Germinal center (tissue), 1 donor: ENCODE measurements around the gene BLTP3B.

Source experiments
- DNase-seq: peaks from one replicate; pipeline ENCODE4 v3.0.0; 2012; ENCODE audit warnings: mixed read lengths, low spot score

The BLTP3B gene

DNA sequence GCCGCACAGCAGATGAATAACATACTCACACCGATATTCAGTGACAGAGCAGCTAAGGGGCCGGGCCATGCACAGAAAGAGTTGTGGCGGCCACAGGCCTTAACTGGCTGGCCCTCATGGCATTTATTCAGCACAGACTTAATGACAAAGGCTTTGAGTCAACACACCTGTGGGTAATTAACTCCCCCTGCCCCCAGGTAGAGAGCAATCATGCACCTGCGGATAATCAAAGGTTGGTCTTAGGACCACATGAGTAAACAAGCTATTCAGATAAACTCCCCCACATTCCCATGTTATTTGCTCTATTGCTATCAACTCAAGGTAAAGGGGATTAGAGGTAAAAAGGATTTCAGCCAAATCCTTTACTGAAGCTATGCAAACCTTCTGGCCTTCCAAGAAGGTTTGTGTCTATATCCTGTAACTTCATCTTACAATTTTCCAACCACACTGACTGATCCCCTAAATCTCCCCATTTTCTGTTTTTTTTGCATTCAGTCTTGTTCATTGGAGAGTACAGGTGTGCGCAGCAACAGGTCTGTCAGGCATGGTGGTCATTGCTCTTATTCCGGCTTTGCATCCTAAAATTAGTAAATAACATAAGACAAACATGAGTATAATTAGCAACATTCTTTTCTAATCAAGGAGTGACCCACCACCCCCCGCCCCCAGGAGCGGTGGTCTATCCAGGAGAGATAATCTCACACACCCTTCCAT, 16.9 kb upstream of the BLTP3B start:
- DNase-seq: no peak

DNA sequence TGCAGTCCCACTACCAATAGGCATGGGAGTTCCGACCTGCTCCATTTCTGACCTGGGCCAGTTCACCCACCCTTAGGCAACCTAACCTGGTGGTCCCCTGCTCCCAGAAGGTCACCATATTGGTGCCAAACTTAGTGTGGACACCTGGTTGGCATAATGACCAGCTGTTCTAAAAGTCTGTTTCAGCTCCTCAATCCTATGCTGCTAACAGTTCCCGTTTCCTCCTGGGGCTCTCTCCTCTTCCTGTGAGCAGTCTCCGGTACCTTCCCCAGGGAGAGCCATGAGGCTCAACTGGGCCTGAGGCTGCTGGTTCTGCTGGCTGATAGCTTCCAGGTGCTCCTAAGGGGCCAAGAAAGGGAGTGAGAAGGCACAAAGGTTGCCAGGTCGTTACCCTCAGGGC, 15.9 kb upstream of the BLTP3B start:
- no peak for DNase-seq

DNA sequence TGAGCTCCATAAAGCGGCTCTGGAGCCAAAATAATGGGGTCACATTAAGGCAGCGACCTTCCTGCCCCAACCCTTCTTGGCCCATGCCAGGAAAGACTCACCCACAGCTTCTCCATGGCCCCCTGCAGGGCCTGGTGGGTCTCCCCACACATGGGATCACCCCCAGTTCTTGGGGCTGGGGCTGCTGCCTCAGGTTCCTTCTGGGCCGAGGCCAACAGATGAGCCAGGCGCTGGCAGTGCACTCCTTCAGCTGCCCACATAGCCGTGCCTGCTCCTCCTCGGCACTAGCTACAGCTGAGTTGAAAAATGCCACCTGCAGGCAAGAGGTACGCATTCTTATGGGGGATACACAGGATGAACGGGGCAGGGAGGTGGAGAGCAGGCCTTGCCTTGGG, 14.8 kb upstream of the BLTP3B start:
- DNase-seq: no peak

DNA sequence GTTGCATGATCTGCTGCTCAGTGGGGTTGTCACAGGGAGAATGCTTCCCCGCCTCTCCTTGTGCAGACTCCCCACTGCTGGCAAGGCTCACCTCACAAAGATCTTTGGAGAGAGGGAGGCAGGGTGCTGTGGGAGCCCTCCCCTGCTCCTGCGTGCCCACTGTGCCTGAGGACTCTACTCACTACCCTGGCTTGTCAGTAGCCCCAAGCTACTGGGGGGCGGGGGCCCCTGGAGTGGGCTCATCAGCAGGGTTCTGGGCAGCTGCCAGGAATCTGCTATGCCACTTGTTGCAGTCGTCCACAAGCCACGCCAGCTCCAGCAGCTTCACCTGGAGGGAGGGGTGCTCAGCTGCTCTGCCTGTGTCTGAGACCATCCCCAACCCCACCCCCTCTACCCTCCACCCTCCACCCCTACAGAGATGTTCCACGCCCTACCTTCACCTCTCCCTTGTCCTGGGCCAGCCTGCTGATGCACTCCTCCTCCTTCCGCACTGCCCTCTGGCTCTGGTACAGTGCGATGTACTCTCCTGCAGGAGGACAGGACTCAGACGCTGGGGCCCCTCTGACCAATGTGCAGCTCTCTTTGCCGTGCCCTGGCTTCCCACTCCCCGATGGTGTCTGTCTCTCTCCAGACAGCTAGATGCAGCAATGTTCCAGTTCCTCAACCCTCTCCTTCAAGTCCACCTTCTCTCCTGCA, 14.2 kb upstream of the BLTP3B start:
- no peak for DNase-seq

DNA sequence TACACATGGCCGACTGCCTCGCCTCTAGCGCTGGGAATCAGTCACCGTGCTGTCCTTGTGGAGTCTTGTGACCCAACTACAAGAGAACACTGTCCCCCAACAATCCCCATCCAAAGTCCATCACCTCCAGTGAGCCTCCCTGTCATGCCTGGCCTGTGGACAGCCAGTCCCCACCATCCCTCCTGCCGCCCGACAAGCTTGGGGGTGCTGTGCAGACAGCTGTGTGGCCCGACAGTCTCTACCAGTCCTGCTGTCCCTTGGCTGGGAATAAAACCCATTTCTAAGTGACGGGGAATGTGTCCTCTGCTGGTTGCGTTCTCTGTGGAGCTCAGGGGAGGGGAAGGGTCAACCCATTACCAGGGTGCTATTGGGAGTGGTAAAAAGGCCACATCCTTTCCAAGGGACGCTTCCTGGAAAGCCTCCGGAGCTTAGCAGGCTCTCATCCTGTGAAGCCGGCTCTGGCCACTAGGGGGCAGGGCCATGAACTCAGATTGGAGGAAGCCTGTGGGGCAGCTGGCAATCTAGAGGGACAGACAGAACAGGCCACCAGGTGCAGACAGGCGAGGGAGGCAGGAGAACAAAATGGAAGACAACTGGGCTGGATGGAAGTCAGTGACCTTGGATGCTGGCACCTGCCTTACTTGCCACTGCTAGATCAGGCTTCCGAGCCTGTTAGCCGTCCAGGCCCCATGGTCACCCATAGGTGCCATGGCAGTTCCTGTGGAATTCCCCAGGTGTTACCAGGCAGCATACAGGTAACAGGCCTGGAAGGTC, 12.0 kb upstream of the BLTP3B start:
- DNase-seq: peak; percentile 66

DNA sequence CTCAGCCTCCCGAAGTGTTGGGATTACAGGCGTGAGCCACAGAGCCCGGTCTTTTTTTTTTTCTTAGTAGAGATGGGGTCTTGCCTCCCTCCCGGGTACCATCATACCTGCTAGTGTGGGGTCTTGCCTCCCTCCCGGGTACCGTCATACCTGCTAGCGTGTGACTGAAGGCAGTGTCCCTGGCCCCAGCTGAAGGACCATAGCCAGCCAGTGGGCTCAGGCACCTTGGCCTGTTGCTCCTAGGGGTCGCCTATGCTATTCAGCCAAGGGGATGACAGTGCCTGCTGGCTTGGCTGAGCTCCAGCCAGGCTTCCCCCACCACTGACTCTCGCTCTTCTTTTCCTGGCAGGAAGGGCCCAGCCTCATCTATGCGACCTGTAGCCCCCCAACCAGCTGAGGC, 10.5 kb upstream of the BLTP3B start:
- no peak for DNase-seq

DNA sequence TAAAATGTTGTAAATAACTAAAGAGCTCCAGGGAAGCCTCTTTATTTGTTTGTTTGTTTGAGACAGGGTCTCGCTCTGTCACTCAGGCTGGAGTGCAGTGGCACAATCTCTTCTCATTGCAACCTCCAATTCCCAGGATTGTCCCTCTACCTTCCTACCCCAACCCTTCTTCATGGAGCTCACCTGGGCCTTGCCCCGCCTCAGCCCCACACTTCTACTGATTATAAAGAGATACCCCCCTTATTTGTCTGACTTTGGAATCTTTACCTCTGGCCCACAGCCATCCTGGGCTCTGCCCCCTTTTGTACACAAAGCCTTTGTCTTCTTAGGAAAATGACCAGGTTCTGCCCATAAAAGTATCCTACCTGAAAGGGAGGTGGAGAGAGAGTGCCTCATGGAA, 9.1 kb upstream of the BLTP3B start:
- DNase-seq: no peak

DNA sequence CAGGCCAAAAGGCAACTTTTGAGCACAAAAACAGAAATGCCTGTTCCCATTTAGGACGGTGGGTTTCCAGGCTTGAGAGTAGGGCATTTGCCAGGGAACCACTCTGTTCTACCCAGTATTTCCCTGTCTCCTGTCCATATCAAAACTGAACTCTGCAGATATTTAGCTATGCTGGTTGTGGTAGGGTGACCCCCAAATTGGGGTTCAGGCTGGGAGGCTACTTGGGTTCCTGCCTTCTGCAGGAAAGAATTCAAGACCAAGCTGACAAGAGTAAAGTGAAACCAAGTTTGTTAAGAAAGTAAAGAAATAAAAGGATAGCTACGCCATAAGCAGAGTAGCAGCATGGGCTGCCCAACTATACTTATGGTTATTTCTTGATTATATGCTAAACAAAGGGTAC, 3.6 kb upstream of the BLTP3B start:
- no peak for DNase-seq

DNA sequence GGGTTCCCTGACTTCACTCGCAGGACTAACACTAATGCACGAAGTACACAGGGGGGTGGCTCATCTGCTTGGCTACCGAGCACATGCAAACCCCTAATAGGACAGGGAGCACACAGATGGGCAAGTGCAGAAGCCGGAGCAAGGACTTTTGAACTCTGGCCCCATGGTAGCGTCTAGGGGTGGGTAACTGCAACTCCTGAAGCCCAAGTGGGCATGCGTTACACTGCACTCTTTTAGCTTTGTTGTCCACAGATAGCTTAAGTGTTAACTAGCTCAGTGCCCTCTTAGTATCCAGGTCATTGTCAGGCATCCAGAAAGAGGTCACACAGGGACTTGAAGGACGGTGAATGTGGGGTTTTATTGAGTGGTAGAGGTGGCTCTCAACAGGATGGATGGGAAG, 3.0 kb upstream of the BLTP3B start:
- DNase-seq: no peak

DNA sequence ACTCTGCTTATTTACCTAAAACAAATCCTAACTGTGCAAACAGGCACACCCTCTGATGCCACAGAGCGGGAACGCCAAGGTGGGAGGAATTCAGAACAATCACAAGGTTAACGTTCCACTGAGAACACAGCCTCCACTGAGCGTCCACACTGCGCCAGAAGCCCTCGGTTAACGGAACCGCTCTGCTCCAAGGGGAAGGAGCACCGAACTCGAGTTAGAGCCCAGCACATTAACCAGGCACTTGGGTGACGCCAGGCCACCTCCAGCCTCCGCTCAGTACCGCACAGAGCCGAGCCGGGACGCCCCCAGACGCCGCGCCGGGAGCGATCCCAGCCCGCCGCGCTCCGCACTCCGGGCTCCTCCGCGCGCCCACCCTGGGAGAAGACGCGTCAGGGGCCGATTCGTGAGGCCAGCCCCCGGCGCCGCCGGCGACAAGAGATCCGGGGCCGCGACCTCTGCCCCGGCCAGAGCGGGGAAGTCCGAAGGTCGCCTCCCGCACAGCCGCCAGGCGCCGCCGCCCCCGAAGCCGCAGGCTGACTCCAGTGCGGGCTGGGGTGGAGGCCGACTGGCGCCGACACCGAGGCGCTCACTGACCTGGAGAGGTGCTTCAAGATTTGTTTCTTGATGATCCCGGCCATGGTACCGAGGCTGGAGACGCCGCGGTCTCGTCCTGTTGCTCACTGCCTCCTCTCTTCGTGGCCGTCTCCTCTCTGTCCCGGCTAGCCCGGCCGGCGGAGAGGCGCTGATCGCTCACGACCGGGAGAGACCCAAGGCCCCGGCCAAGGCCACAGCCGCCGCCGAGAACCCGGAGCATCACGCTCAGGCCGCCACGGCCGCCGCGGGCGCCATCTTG, 450 bp downstream of the BLTP3B start:
- peak; percentile 22 for DNase-seq

DNA sequence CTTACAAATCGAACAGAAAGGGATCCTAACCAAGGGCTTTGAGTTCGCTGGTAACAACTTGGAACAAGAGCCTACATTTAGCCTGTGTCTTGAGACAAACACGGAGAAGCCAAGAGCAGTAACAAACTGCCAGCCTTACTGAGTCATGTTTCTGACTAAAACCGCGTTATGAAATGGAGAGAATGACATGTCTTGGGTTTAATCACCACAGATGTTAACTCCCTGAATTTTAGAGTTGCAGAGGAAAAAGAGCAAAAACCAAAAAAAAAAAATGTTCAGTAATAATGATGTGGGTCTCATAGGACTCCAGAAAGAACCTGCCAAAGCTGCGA, 1.0 kb downstream of the BLTP3B start:
- no peak for DNase-seq

DNA sequence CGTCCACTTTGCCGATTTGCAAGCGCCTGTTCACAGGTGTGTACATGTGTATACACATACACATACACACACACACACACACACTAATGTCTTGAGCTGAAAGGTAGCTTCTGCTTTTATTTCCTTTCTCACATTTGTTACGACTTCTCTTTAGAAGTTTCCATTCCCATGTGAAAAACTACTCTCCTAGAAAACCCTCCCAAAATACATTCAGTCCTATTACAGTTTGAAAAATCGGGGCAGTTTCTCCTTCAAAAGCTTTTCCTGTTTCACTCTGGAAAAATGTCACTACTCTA, 3.9 kb downstream of the BLTP3B start:
- no peak for DNase-seq

DNA sequence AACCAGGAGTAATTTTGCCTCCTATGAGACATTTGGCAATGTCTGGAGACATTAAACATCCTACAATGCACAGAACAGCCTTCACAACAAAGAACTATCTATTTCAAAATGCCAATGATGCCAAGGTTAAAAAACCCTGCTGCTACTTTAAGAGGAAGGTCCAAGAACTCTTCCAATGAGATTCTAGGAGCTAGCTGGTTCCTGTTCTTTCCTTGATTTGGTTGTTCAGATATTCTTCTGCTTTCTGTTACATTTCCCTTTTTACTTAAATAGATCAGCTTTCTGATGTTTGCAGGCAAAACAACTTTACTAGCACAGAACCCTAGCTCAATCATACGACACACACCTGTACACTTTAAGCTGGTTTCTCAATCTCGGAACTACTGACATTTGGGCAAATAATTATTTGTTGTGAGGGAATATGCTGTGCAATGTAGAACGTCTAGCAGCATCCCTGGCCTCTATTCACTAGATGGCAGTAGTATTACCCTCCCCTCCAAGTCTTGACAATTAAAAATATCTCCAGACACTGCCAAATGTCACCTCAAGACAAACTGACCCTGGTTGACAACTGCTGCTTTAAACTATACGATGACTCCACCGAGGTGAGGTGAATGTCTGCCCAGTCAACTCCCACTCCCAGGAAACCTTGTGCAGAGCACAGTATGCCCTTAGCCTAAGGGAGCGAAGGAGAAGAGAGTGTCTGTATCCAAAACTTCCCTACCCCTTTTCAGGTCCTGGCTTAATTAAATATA, 4.4 kb downstream of the BLTP3B start:
- DNase-seq: peak; percentile 20

DNA sequence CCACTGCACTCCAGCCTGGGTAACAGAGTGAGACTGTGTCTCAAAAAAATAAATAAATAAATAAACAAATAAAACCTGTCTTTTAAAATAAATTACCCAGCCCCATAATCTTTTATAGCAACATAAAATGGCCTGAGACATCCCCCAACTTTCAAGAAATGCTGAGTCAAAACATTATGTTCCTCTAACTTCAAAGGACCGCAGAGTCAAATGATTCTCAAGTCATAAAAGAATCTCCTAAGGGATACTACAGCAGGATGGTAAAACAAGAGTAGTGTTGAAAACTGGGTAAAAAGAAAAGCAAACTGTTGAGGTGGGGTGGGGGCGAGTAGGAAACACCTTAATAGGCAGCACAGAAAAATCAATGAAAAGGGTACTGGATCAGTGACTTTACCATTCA, 9.5 kb downstream of the BLTP3B start:
- DNase-seq: no peak

DNA sequence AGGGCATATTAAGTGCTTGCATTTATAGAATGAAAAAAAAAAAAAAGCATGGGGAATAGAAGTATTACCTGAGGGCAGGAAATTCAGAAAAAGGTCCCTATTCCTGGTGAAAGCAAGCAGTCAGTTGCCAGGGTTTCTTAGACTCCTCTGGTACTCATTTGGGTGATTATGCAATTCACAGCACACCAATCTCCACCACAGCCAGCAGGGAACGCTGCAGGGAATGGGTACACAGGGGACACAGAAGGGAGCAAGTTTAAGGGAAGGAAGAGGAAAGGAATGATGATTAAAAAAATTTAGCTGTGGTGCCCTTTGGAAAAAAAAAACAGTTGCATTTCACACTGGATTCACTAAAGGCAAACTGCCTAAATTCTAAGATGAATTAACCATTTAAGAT, 14.2 kb downstream of the BLTP3B start:
- no peak for DNase-seq

DNA sequence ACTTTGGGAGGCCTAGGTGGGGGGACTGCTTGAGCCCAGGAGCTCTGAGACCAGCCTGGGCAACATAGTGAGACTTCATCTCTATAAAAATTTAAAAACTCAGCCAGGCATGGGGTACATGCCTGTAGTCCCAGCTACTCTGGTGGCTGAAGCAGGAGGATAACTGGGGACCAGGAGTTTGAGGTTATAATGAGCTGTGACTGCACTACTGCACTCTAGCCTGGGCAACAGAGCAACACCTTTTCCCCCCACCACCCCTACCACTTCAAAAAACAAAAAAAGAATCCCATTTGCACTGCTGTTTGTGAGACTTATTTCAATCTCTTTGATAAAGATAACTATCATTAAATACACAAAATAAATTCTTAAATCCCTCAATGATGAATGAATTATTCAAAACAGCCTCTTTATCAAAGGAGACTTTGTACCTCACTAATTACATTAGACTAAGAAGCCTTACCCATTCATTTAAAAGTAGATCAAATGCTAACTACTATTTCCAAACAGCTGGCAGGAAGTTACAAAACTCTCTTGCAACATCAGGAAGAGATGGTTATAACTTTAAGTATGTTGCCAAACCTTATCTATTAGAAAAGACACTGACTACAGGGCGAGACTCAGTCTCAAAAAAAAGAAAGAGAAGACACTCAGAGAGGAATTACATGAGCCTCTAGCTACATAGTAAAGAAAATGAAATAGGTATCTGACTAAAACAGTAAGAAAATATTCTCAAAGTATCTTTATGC, 14.7 kb downstream of the BLTP3B start:
- DNase-seq: no peak

DNA sequence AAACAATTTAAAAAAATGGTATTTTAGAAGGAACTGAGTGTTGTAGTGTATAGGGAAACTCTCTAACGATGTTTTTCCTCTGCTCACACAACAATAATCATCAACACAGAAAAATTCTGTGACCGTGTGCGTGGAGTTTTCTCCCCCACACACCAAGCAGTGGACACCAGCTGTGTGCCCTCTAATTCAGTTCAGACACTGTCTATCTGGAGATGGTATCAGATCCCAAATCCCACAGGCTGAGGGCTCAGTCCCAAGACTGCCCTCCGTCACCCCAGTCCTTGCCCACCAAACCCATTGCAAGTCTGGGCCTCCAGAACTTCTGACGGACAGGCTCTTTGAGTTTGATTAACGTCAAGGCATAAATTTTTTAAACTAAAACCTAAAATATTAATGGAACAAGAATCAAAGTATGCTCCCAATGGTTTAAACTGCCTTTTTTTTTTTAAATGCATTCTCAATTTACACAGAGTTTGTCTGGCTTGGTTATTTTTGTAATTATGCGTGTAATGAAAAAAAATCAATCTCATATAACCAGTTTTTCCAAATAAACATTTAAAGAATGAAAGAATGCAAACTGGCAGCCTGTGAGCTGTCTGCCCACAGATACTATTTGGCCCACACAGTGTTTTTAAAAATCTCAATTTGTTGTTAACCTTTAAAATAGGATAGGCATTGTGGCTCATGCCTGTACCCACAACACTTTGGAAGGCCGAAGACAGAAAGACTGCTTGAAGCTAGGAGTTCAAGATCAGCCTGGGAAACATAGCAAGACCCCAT, 19.2 kb downstream of the BLTP3B start:
- no peak for DNase-seq

DNA sequence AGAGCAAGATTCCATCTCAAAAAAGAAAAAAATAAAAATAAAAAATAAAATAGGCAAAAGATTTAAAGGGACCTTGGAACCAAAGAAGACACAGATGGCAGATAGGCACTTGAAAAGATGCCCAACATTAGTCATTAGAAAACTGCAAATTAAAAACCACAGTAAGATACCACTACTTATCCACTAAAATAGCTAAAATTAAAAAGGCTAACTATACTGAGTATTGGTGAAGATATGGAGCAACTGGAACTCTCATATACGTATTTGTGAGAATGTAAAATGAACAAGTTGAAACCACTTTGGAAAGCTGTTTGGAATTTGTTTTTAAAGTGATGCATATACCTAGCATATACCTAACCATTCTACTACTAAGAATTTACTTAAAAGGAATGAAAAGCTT, 22.3 kb downstream of the BLTP3B start:
- no peak for DNase-seq

DNA sequence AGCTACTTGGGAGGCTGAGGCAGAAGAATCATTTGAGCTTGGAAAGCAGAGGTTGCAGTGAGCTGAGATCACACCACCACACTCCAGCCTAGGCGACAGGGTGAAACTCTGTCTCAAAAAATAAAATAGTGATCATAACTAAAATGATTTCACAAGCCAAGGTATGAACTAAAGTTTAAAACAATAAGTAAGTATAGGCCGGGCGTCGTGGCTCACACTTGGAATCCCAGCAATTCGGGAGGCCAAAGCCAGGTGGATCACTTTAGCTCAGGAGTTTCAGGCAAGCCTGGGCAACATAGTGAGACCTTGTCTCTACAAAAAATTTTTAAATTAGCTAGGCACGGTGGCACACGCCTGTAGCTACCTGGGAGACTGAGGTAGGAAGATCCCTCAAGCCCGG, 27.4 kb downstream of the BLTP3B start:
- DNase-seq: no peak

DNA sequence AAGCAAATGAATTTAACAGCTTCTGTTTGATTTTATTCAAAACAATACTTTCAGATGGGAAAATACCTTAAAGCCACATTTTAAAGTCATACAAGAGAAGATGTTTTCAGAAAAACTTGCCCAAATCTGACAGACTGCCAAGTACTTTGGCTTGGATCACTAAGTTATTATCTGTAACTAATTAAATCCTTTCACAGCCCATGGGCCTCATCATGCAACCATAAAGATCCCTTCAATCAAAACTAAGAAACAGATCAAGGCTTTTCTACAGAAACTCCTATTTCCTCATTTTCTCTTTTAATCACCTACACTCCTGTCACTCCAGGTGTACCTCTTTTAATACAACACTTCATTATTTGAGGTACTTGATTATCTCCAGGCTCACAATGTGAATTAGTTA, 28.1 kb downstream of the BLTP3B start:
- DNase-seq: no peak
